ENCODE results near the gene CCL4. TPM values are rescaled to one million over a fixed set of nuclear protein-coding genes. Genes with fewer than 3 reads are reported as not detected.

Gene CCL4
- total RNA-seq, 1 experiment from 2014 or later, result not detected

- Histone ChIP-seq H3K18ac (ENCODE audit: insufficient read length, low read depth, low read length) (no peak overlapping the region), H2AFZ (ENCODE audit: low read length) (no peak overlapping the region), H3K9me3 (ENCODE audit: control insufficient read depth, low read depth, low read length) (no peaks in the 10 kb centered on the region), H3K14ac (ENCODE audit: insufficient read depth, low read length) (no peak overlapping the region), H4K8ac (replicated peaks; ENCODE audit: insufficient read length, low read depth, low read length) (no peak overlapping the region), H3K79me1 (ENCODE audit: insufficient read depth, low read depth, low read length, poor library complexity, severe bottlenecking) (no peaks in the 10 kb centered on the region), H3K79me2 (ENCODE audit: insufficient read depth, low read length) (no peaks in the 10 kb centered on the region), H4K91ac (ENCODE audit: insufficient read length, low read depth, low read length) (no peak overlapping the region), H2BK20ac (ENCODE audit: low read depth, low read length, poor library complexity, severe bottlenecking) (no peak overlapping the region), H3K23me2 (ENCODE audit: insufficient read length, low read depth, low read length, poor library complexity, severe bottlenecking) (no peaks in the 10 kb centered on the region), H3K27me3 (ENCODE audit: insufficient read depth, low read length) (no peaks in the 10 kb centered on the region), H2BK120ac (ENCODE audit: low read depth, low read length, poor library complexity, severe bottlenecking) (no peak overlapping the region), H3T11ph (ENCODE audit: low read length) (no peak overlapping the region), H3K27ac (ENCODE audit: insufficient read length, low read depth, low read length) (no peak overlapping the region), H3K56ac (ENCODE audit: insufficient read length, low read depth, low read length) (no peak overlapping the region), H2AK5ac (ENCODE audit: insufficient read length, low read length) (no peak overlapping the region), H3K4me2 (ENCODE audit: insufficient read depth, insufficient read length, low read length) (no peak overlapping the region), H3K23ac (ENCODE audit: insufficient read length, low read depth, low read length) (no peak overlapping the region), H4K20me1 (ENCODE audit: control insufficient read depth, insufficient read depth, insufficient read length) (no peaks in the 10 kb centered on the region), H3K4me1 (ENCODE audit: insufficient read depth, low read length) (no peaks in the 10 kb centered on the region), H3K4ac (ENCODE audit: low read depth, low read length) (no peak overlapping the region), H3K9ac (ENCODE audit: extremely low read depth, insufficient read length, low read length) (no peak overlapping the region), H4K5ac (ENCODE audit: insufficient read length, low read depth, low read length) (no peak overlapping the region), H2BK12ac (ENCODE audit: insufficient read length, low read depth, low read length) (no peak overlapping the region), H2BK15ac (ENCODE audit: low read depth, low read length) (no peak overlapping the region), H2BK5ac (ENCODE audit: insufficient read length, low read length) (no peak overlapping the region)
- H3K36me3 Mint-ChIP-seq (ENCODE audit: insufficient read depth in 1 of 3, low read depth in 3 of 3), result peaks cover 0 to 3% (median 0%) of the 10 kb centered on the region in 3 experiments; a peak in 3 of 7 replicates
- H3K4me1 Mint-ChIP-seq, result peaks cover 0 to 8% of the 10 kb centered on the region in 2 experiments; a peak in 2 of 4 replicates
- TF ChIP-seq, protein P1, sequence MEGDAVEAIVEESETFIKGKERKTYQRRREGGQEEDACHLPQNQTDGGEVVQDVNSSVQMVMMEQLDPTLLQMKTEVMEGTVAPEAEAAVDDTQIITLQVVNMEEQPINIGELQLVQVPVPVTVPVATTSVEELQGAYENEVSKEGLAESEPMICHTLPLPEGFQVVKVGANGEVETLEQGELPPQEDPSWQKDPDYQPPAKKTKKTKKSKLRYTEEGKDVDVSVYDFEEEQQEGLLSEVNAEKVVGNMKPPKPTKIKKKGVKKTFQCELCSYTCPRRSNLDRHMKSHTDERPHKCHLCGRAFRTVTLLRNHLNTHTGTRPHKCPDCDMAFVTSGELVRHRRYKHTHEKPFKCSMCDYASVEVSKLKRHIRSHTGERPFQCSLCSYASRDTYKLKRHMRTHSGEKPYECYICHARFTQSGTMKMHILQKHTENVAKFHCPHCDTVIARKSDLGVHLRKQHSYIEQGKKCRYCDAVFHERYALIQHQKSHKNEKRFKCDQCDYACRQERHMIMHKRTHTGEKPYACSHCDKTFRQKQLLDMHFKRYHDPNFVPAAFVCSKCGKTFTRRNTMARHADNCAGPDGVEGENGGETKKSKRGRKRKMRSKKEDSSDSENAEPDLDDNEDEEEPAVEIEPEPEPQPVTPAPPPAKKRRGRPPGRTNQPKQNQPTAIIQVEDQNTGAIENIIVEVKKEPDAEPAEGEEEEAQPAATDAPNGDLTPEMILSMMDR (conservative IDR thresholded peaks at IDR 0.05), result no peak
- peaks cover 0 to 2% of the 10 kb centered on the region in 2 experiments; a peak in 1 of 5 replicates for H3K9me3 Mint-ChIP-seq
- WGBS (ENCODE audit: extremely low coverage, insufficient read length, low lambda C conversion rate), result no CpG with 5 or more reads among the region's 2 CpGs
- H3K27ac Mint-ChIP-seq, result no peak overlapping the region
- H3K27me3 Mint-ChIP-seq (ENCODE audit: low read depth), result peaks cover 5% of the 10 kb centered on the region
- DNase-seq, result no peak
- no peak overlapping the region for H3K4me3 Mint-ChIP-seq
These were observed 28.8 kb downstream of the CCL4 start for GRCh38 chr17:36132421-36132831.

Measured in H9 (cell line).